NT2/D1 (cell line): ENCODE results near the gene BACE1.

ENCODE experiments used
- DNase-seq: peaks from one replicate; pipeline ENCODE4 v3.0.0-alpha.2; 2011; ENCODE audit warnings: low read depth, low spot score
- H3K27me3 ChIP-seq: 2 replicates; pipeline ENCODE4 v1.6.0; 2011; ENCODE audit warnings: mild to moderate bottlenecking; ENCODE audit not compliant: insufficient read length, insufficient read depth
- H3K36me3 ChIP-seq: 2 replicates; pipeline ENCODE4 v1.6.1; 2011; ENCODE audit warnings: mild to moderate bottlenecking, low read length, mixed read lengths; ENCODE audit not compliant: insufficient read depth, insufficient read length
- H3K4me1 ChIP-seq: 2 replicates; pipeline ENCODE4 v1.5.1; 2011; ENCODE audit not compliant: insufficient read depth, insufficient read length
- H3K4me3 ChIP-seq: 2 replicates; pipeline ENCODE4 v1.5.1; 2011; ENCODE audit warnings: low read depth; ENCODE audit not compliant: insufficient read length
- H3K9ac ChIP-seq: 2 replicates; pipeline ENCODE4 v1.6.0; 2011; ENCODE audit warnings: low read depth; ENCODE audit not compliant: insufficient read length
- H3K9me3 ChIP-seq: 2 replicates; pipeline ENCODE4 v1.5.1; 2011; ENCODE audit warnings: mild to moderate bottlenecking, low read length; ENCODE audit not compliant: insufficient read depth
- SUZ12 ChIP-seq: IDR thresholded peaks from 2 replicates; pipeline ENCODE4 v1.6.1; 2011; ENCODE audit not compliant: insufficient read length, insufficient read depth; ENCODE audit errors: extremely low read depth
- YY1 ChIP-seq: IDR thresholded peaks from 2 replicates; pipeline ENCODE4 v1.6.1; 2011; ENCODE audit not compliant: insufficient read length, insufficient read depth
- ZNF274 ChIP-seq: IDR thresholded peaks from 2 replicates; pipeline ENCODE4 v1.6.1; 2011; ENCODE audit warnings: mild to moderate bottlenecking, low read depth, low read length

BACE1 gene

DNA sequence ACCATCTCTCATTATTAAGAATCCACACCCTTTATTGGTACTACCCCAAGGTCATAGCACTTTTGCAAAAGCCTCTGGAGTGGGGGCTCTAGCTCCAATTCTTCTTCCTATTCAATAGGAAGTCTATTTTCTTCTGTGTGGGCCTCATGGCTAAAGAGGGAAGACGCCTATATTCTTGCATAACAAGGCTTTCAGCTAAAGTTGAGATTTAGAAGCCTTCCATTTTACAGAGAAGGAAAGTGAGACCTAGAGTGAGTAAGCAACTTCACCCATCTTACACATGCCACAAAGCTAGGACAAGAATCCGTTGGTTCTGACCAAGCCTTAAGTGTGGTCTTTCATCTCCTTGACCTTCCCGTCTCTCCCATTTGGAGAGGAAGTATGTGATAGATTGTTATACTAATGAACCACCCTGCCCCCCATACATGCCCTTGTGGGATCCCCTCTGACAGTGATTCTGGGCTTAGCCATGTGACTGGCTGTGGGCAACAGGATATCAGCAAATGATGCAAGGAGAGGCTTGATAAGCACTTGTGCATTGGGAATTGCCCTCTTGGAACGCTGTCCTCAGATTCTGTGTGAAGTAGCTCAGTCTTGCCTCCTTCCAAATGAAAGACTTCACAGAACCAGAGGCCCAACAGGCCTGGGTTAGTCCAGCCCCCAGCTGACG, 12.3 kb downstream of the BACE1 start:
- no peaks in the 10 kb centered on the region for H3K9me3 ChIP-seq
- peaks cover 5% of the 10 kb centered on the region for H3K4me1 ChIP-seq
- H3K4me3 ChIP-seq = no peak overlapping the region
- H3K27me3 ChIP-seq = no peaks in the 10 kb centered on the region
- DNase-seq = no peak
- H3K9ac ChIP-seq = no peak overlapping the region
- no peak for TF ChIP-seq SUZ12
- TF ChIP-seq YY1 = no peak
- H3K36me3 ChIP-seq = peaks cover 2% of the 10 kb centered on the region

DNA sequence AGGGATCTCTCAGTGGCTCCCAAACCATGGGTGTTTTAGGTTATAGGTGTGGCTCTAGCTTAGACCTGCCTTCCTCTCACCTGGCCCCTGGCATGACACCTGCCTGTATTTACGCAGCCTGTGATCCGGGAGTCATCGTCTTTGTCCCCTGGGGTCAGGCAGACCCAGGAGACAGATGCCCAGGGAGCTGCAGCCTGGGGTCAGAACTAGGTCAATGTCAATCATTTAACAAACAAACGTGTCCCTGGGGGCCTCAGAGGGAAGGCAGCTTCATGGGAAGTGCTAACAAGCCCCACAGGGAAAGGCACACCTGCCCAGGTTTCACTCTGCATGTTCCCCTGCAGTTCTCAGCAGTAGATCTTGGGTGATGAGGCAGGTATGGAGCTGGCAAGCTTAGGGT, 13.0 kb downstream of the BACE1 start:
- Histone ChIP-seq H3K36me3 (peaks cover 2% of the 10 kb centered on the region), H3K9me3 (no peaks in the 10 kb centered on the region), H3K4me3 (no peak overlapping the region), H3K4me1 (peaks cover 5% of the 10 kb centered on the region), H3K27me3 (no peaks in the 10 kb centered on the region), H3K9ac (no peak overlapping the region)
- DNase-seq = no peak
- TF ChIP-seq ZNF274 (no peak), YY1 (no peak), SUZ12 (no peak)

DNA sequence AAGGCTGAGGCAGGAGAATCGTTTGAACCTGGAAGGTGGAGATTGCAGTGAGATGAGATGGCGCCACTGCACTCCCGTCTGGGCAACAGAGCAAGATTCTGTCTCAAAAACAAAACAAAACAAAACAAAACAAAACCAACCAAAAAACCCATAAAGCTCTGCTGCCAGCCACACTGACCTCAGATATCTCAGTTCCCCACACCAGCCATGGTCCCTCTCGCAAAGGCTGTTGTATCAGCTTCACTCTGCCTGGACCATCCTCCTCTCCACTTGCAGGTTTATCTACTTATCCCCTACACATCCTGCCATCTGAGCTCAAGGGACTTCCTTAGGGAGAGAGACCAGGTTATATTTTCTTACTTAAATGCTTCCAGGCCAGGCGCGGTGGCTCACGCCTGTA, 13.8 kb downstream of the BACE1 start:
- H3K27me3 ChIP-seq = no peaks in the 10 kb centered on the region
- DNase-seq = no peak
- H3K4me1 ChIP-seq = peaks cover 5% of the 10 kb centered on the region
- no peak overlapping the region for H3K4me3 ChIP-seq
- no peak overlapping the region for H3K9ac ChIP-seq
- no peaks in the 10 kb centered on the region for H3K9me3 ChIP-seq
- TF ChIP-seq ZNF274 = no peak
- TF ChIP-seq YY1 = no peak
- no peak for TF ChIP-seq SUZ12
- no peaks in the 10 kb centered on the region for H3K36me3 ChIP-seq

DNA sequence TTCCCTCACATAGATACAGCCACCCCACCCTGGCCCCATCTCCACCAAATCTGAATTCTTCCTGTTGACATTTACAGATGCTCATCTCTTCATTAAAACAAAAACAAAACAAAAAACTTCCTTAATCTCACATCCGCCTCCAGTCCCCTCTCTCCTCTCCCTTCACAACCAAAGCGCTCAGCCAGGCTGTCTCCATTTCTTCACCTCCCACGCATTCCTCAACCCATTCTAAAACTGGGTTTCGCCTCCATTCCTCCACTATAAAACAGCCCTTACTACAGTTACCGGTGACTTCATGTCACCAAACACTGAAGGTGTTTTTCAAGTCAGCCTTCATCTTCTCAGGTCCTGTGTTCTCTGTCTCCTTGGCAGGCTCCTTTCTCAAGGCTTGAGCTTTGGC, 15.3 kb downstream of the BACE1 start:
- no peak overlapping the region for H3K9ac ChIP-seq
- DNase-seq = no peak

GRCh38 chr11:117300283-117300663, 15.8 kb downstream of the BACE1 start:
- Histone ChIP-seq H3K27me3 (no peaks in the 10 kb centered on the region), H3K36me3 (peaks cover 7% of the 10 kb centered on the region), H3K9ac (peak overlapping the region; percentile 39), H3K4me3 (no peak overlapping the region), H3K4me1 (peaks cover 7% of the 10 kb centered on the region), H3K9me3 (no peaks in the 10 kb centered on the region)
- TF ChIP-seq SUZ12 (no peak), YY1 (no peak), ZNF274 (no peak)
- no peak for DNase-seq

More for the DNA sequence above, 15.3 kb downstream of the BACE1 start:
- Histone ChIP-seq H3K4me1 (peaks cover 6% of the 10 kb centered on the region), H3K27me3 (no peaks in the 10 kb centered on the region), H3K36me3 (peaks cover 6% of the 10 kb centered on the region), H3K4me3 (no peak overlapping the region), H3K9me3 (no peaks in the 10 kb centered on the region)
- TF ChIP-seq ZNF274 = no peak
- no peak for TF ChIP-seq SUZ12
- no peak for TF ChIP-seq YY1

- Histone ChIP-seq H3K4me3 (no peak overlapping the region), H3K27me3 (no peaks in the 10 kb centered on the region), H3K4me1 (peaks cover 4% of the 10 kb centered on the region), H3K9me3 (no peaks in the 10 kb centered on the region), H3K36me3 (peaks cover 7% of the 10 kb centered on the region), H3K9ac (peak overlapping the region; percentile 53)
- no peak for DNase-seq
- peak; percentile 12 for TF ChIP-seq YY1
- no peak for TF ChIP-seq SUZ12
Measured at GRCh38 chr11:117299351-117300282, 16.4 kb downstream of the BACE1 start.

- TF ChIP-seq YY1 (no peak), ZNF274 (no peak)
- H3K27me3 ChIP-seq = no peaks in the 10 kb centered on the region
- peaks cover 4% of the 10 kb centered on the region for H3K4me1 ChIP-seq
- peaks cover 14% of the 10 kb centered on the region for H3K36me3 ChIP-seq
- H3K9me3 ChIP-seq = no peaks in the 10 kb centered on the region
- H3K4me3 ChIP-seq = no peak overlapping the region
- no peak overlapping the region for H3K9ac ChIP-seq
- no peak for DNase-seq
Measured at GRCh38 chr11:117298195-117298594, 17.9 kb downstream of the BACE1 start.

GRCh38 chr11:117296881-117297280, 19.2 kb downstream of the BACE1 start:
- H3K9me3 ChIP-seq = no peaks in the 10 kb centered on the region
- no peak for TF ChIP-seq YY1
- no peak for TF ChIP-seq ZNF274
- TF ChIP-seq SUZ12 = no peak
- peaks cover 18% of the 10 kb centered on the region for H3K36me3 ChIP-seq
- no peaks in the 10 kb centered on the region for H3K27me3 ChIP-seq
- DNase-seq = no peak
- H3K9ac ChIP-seq = no peak overlapping the region
- H3K4me1 ChIP-seq = peaks cover 4% of the 10 kb centered on the region
- no peak overlapping the region for H3K4me3 ChIP-seq
